Ishikawa (cell line): Measurements from ENCODE around the gene RBM19.

Source experiments
- CEBPB ChIP-seq: IDR thresholded peaks from 2 replicates; pipeline ENCODE4 v1.6.1; 2012
- CREB1 ChIP-seq: IDR thresholded peaks from 2 replicates; pipeline ENCODE4 v1.6.1; 2012; ENCODE audit warnings: low read depth
- EGR1 ChIP-seq: IDR thresholded peaks from 2 replicates; pipeline ENCODE4 v1.6.1; 2012
- EP300 ChIP-seq: IDR thresholded peaks from 2 replicates; pipeline ENCODE4 v1.6.1; 2012; ENCODE audit warnings: borderline replicate concordance
- FOXM1 ChIP-seq: IDR thresholded peaks from 2 replicates; pipeline ENCODE4 v1.6.1; 2012; ENCODE audit warnings: low read depth, borderline replicate concordance
- MAX ChIP-seq: IDR thresholded peaks from 2 replicates; pipeline ENCODE4 v1.6.1; 2012
- NFIC ChIP-seq: IDR thresholded peaks from 2 replicates; pipeline ENCODE4 v1.6.1; 2012
- RAD21 ChIP-seq: IDR thresholded peaks from 2 replicates; pipeline ENCODE4 v1.6.1; 2012; ENCODE audit warnings: low read depth
- REST ChIP-seq: IDR thresholded peaks from 2 replicates; pipeline ENCODE4 v1.6.1; 2012; ENCODE audit warnings: low read depth, mild to moderate bottlenecking
- TAF1 ChIP-seq: IDR thresholded peaks from 2 replicates; pipeline ENCODE4 v1.6.1; 2012; ENCODE audit warnings: low read depth, mild to moderate bottlenecking
- TCF12 ChIP-seq: IDR thresholded peaks from 2 replicates; pipeline ENCODE4 v1.6.1; 2012; ENCODE audit warnings: low read depth
- TEAD4 ChIP-seq: IDR thresholded peaks from 2 replicates; pipeline ENCODE4 v1.6.1; 2012
- USF1 ChIP-seq: IDR thresholded peaks from 2 replicates; pipeline ENCODE4 v1.6.1; 2012
- YY1 ChIP-seq: IDR thresholded peaks from 2 replicates; pipeline ENCODE4 v1.6.1; 2012; ENCODE audit warnings: low read depth
- ZBTB7A ChIP-seq: IDR thresholded peaks from 2 replicates; pipeline ENCODE4 v1.6.1; 2012; ENCODE audit warnings: low read depth

The RBM19 gene

GRCh38 chr12:113888435-113888834 is 77.7 kb downstream of the RBM19 start:
- TF ChIP-seq USF1 (no peak), TAF1 (no peak), EGR1 (no peak), NFIC (no peak), REST (no peak), TEAD4 (no peak)

GRCh38 chr12:113887906-113888305 is 78.2 kb downstream of the RBM19 start:
- TF ChIP-seq YY1 (no peak), USF1 (no peak), FOXM1 (no peak), MAX (no peak), RAD21 (no peak), TCF12 (no peak), CEBPB (no peak), NFIC (no peak), TEAD4 (no peak), EP300 (no peak), ZBTB7A (no peak), CREB1 (no peak)

- TF ChIP-seq RAD21 (no peak), TEAD4 (no peak), ZBTB7A (no peak)
Observed at GRCh38 chr12:113886721-113887120, 79.4 kb downstream of the RBM19 start.

GRCh38 chr12:113884392-113884791 is 81.7 kb downstream of the RBM19 start:
- no peak for TF ChIP-seq FOXM1
- TF ChIP-seq RAD21 = no peak
- no peak for TF ChIP-seq MAX
- TF ChIP-seq CEBPB = no peak
- no peak for TF ChIP-seq YY1
- TF ChIP-seq TAF1 = no peak
- TF ChIP-seq TCF12 = no peak
- TF ChIP-seq ZBTB7A = no peak
- TF ChIP-seq REST = no peak
- no peak for TF ChIP-seq EGR1
- TF ChIP-seq USF1 = no peak
- TF ChIP-seq EP300 = no peak
- TF ChIP-seq CREB1 = no peak
- no peak for TF ChIP-seq NFIC
- no peak for TF ChIP-seq TEAD4

GRCh38 chr12:113882690-113883089 is 83.4 kb downstream of the RBM19 start:
- no peak for TF ChIP-seq TAF1
- TF ChIP-seq CEBPB = no peak
- TF ChIP-seq TCF12 = no peak

- TF ChIP-seq YY1 = no peak
- TF ChIP-seq FOXM1 = no peak
- TF ChIP-seq EP300 = no peak
- no peak for TF ChIP-seq TEAD4
- TF ChIP-seq CEBPB = no peak
- TF ChIP-seq TCF12 = no peak
- no peak for TF ChIP-seq CREB1
- no peak for TF ChIP-seq USF1
- no peak for TF ChIP-seq RAD21
Observed at GRCh38 chr12:113880988-113881962, 84.8 kb downstream of the RBM19 start.
